Dermis microvascular lymphatic vessel endothelial cell (primary cell): ENCODE results near the gene PARD3. TPM values are rescaled to one million over a fixed set of nuclear protein-coding genes. Genes with fewer than 3 reads are reported as not detected.
A peak's percentile ranks its signal among the peaks of the same experiment; 100 is the strongest.
"Not testable (repeated sequence)": the region's sequence is repeated elsewhere in the genome, so short reads cannot be mapped to it uniquely, and the experiment has no call there.

Experiments
- DNase-seq, 2 donors: peaks; one replicate each; pipeline versions ENCODE4 v3.0.0 to v3.0.0-alpha.2; 2010; ENCODE audit warnings: low read depth in 2 of 2
- total RNA-seq: library from RNA; depleted of rRNA; stranded (reverse); fragments of >200 nt; gene quantifications from 2 replicates; pipeline ENCODE4 v1.2.1, GENCODE V29; 2014

PARD3 gene
- total RNA-seq, 1 donor from 2014 or later, result 22.6 TPM

GRCh38 chr10:34768261-34768971, 46.7 kb downstream of the PARD3 start:
- no peak for DNase-seq

DNA sequence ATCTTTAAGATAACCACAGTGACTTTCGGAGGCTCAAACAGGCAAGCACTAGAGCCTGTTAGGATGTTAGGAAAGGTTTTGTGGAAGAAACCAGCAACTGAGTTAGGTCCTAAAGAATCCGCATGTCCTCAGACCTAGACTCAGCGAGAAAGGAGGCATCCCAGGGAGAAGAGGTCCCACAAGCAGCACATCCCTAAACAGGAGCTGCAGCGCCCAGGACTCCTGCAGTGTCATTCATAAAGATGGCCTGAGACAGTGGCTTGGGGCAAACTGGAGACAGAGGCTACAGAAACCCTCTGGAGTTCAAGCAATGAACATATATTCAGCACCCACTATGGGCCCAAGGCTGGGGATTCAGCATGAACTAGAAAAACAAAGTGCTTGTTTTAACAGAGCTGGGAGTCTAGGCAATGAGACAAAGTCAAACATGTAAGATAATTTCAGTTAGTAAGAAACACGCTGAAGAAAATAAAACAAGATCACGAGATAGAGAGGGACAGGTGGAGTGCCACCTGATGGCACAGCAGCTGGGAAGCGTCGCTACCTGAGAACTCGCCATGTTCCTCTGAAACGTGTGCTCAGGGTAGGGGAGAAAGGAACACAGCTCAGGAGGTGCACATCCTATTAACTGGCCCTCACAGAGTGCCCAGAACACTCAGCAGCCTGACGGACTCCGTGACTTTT, 48.1 kb downstream of the PARD3 start:
- DNase-seq, result no peak

GRCh38 chr10:34766266-34766600, 48.9 kb downstream of the PARD3 start:
- DNase-seq, result peak in 1 of 2 donors; percentile 28

GRCh38 chr10:34764472-34764946, 50.6 kb downstream of the PARD3 start:
- DNase-seq, result no peak

- DNase-seq, result no peak
These were observed 52.3 kb downstream of the PARD3 start for GRCh38 chr10:34762603-34763299.

GRCh38 chr10:34762156-34762555, 52.9 kb downstream of the PARD3 start:
- DNase-seq, result no peak

- no peak for DNase-seq
These were observed 53.6 kb downstream of the PARD3 start for GRCh38 chr10:34761453-34761852.

DNA sequence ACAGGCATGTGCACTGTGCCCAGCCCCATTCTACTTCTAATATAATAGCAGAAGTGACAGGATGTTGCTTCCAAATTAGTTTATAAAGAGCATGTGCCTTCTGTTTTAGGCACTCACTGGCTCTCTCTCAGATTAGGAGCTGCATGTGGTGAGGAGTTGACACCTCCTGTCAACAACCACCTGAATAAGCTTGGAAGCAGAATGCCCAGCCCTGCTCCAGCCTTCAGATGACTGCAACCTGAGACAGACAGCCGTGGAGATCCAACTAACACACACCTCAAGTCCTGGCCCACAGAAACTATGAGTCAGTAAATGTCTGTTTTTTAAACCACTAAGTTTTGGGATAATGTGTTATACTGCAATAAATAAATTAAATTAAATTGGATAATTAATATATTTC, 54.5 kb downstream of the PARD3 start:
- DNase-seq, result no peak

DNA sequence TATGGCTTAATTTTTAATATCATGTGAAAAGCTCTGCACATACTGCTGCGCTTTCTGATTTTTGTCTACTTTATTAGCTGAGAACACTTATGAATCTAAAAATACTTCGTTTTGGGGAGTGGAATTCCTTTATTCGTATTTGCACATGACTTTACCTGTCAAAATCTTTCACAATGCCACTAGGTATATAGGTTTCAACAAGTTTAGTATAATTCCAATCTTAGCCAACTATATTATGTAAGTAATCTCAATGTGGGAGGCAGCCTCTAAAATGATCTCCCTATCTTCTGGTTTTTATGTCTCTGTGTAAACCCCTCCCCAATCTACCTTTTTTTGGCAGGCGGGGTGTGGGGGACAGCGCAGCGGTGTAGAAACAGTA, 55.3 kb downstream of the PARD3 start:
- DNase-seq, result no peak

DNA sequence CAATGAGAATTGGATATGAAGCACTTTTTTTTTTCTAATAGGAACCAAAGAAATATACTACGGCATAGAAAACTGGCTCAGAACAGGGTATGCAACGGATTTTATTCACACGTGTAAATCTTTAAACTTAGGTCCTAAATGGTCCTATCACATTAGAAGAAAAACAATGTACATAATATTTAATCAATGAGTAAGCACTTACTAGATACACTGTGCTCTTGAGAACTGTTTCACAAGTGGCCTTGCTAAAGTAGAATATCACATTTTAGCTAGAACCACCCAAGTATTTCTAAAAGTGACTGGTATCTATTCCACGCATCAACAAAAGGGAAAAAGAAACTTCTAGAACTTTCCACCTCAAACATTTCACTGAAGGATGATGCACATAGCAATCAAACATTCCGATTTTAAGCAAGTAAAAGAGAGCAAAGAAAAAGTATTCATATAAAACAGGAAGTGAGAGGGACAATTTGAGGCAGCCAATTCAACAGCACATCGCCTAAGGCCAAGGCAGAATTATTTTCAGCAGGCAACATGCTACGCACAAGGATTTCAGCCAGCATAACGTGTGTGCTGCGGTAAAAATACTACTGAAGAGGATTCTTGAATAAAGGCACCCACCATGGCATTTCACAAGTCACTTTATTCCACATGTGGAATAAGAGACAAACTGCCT, 55.8 kb downstream of the PARD3 start:
- DNase-seq, result no peak

DNA sequence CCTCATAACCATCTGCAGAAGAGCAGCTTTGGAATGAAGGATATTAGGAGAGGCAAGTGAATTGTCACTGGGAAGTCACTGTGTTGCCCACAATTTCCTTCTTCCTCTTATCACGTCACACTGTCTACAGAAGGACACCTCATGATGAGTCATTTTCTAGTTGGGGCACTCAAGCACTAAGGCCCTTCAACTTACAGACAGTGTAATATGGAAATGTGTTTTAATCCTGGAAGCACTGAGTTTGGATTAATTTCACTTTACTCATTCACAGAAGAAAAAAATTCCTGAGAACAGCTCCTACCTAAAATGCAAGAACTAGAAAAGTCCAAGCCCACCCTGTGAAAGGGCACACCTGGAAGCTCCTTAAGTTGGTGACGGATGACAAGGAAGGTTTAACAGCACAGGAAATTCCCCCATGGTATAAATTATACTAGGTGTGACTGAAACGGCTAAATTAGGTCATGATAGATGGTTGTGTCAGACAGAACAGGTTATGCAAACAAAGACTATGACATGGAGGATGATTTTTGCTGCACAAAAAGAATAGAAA, 56.6 kb downstream of the PARD3 start:
- DNase-seq, result peak in 1 of 2 donors; percentile 75

DNA sequence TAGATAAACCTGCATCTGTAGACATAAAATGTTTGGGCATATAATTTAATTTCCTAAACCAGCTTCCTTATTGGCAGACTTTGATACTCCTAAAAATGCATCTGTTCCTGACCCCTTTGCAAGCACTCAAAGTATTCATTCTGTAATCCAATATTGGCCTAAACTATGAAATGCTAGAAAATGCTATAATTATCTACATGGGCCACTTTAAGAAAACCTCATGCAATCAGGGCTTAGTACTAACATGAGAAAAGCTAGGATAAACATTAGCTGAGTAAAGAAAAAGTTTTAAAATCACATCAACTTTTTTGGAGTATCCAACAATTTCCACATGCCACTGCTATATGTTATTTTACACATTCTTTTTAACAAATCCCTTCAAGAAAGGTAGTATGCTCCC, 57.2 kb downstream of the PARD3 start:
- DNase-seq, result no peak

DNA sequence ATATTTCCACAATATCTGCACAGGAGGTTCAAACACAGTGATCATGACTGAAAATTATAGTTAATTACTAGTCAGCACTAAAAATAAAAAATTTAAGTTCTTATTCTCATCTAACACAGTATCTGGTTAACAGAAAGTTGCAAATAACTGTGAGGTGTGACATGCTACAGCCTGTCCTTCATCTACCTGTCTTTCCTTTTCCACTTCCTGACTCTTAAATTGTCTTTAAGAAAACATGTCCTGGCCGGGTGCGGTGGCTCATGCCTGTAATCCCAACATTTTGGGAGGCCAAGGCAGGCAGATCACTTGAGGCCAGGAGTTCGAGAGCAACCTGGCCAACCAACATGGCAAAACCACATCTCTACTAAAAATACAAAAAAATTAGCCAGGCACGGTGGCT, 57.9 kb downstream of the PARD3 start:
- DNase-seq, result not testable (repeated sequence)

- DNase-seq, result no peak
These were observed 58.5 kb downstream of the PARD3 start for GRCh38 chr10:34756584-34756983.

GRCh38 chr10:34753014-34753757, 61.9 kb downstream of the PARD3 start:
- no peak for DNase-seq

GRCh38 chr10:34751272-34751671, 63.8 kb downstream of the PARD3 start:
- DNase-seq, result no peak

DNA sequence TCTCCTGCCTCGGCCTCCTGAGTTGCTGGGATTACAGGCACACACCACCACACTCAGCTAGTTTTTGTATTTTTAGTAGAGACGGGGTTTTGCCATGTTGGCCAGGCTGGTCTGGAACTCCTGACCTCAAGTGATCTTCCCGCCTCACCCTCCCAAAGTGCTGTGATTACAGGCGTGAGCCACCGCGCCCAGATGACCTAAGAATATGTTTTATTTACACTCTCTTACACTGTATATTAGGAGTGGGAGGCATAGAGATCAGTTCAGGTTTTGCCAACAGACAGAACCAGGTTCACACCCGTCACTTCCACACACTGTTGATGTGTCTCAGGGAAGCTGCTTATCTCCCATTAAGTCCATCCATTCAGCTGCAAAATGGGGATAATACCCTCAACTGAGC, 64.3 kb downstream of the PARD3 start:
- not testable (repeated sequence) for DNase-seq

DNA sequence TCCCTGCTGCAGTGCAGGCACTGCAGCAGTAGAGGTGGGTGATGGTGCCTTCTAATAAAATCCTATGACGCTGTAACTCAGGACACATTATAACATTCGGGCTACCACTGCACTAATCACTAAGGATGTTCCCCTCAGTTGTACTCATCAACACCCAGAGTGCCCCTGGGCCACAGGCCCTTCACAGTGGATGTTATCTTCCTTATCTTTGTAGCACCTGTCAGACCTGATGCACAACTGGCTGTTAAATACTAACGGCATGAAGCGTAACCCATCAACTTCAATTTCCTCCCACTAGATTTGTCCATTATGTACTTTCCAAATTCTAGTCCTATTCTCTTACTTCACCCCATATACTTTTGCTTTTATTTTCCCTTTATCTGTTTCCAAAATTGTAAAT, 66.3 kb downstream of the PARD3 start:
- no peak for DNase-seq

- DNase-seq, result no peak
These were observed 66.7 kb downstream of the PARD3 start for GRCh38 chr10:34748357-34748756.

DNA sequence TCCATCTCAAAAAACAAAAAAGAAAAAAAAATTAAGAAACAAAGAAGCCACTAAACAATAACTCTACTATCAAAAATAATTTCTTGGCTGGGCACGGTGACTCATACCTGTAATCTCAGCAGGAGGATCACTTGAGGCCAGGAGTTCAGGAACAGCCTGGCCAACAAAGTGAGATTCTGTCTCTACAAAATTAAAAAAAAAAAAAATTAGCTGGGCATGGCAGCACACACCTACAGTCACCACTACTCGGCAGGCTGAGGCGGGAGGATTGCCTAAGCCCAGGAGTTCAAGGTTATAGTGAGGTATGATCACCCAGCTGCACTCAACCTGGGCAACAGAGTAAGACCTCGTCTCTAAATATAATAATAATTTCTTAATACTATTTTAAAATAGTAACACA, 69.0 kb downstream of the PARD3 start:
- DNase-seq, result no peak

GRCh38 chr10:34745244-34745643, 69.9 kb downstream of the PARD3 start:
- no peak for DNase-seq
